Stimulated activated CD4-positive, alpha-beta T cell treated with anti-CD3 and anti-CD28 coated beads, Interleukin-1b, Interleukin-23, amount 100 ng/mL, for 48 hours (primary cell): ENCODE data around the gene WDR41.

ENCODE experiments used
- DNase-seq: peaks from one replicate; pipeline ENCODE4 v3.0.0-alpha.2; 2020

WDR41 gene

DNA sequence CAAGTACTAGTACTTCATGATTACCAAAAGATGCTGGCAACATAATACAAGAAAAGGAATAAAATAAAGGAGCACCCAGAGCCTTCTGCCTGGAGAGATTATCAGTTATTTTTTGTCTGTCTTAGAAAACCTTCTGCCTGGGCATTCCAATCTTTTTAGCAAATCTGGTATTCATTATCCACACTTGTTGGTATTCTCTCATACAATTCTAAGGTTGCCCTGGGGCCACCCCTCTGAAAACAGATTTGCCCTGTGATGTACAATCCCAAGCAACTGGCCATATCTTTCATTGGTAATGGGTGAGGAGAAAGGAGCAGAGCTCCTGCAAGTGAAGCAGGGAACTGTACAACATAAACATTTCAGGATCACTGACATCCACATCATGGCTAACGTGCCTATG, 47.8 kb downstream of the WDR41 start:
- no peak for DNase-seq

DNA sequence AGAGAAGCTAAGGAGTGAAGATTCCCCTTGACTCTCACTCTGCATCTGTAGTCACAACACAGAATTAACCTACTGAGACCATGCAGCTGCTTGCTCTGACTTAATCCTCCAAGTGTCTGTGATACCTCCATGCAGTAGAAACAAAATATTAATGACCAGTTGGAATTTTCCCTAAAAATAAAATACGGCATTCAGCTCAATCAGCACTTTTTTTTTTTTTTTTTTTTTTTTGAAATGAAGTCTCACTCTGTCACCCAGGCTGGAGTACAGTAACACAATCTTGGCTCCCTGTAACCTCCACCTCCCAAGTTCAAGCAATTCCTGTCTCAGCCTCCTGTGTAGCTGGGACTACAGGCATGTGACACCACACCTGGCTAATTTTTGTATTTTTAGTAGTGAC, 48.4 kb downstream of the WDR41 start:
- DNase-seq = no peak

DNA sequence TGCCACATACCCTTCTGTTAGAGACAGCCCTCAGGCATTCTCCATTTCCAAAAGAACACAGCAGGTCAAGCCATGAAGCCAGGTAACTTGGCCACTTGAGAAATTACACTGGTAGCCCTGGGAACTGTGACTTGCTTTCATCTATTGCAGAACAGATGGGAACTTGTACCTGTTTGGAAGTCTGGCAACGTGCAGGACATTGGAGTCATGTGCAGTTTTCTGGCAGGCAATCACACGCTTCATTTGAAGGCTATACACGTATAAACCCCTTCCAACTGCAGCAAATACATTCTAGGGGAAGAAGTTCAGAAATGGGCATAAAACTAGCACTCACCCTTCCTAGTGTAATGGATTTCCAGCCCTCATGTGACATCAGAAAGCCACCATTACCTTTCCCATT, 54.0 kb downstream of the WDR41 start:
- DNase-seq = no peak

DNA sequence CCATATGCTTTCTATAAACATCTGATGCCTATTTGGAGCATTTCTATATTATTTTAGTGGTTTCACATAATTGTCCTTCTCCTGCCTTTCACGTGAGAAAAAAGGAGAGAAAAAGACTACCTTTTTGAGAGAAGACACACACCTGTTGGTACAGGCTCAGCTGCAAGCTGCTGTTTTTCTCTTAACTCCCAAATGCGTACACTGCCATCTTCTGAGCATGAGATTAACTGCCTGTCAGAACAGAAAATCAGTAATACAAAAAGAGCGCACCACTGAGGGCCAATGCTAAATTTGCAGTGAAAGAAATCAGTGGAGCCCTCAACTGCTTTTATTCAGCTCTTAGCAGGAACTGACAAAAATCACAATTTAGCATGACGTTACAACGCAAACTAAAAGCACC, 54.9 kb downstream of the WDR41 start:
- DNase-seq = no peak

DNA sequence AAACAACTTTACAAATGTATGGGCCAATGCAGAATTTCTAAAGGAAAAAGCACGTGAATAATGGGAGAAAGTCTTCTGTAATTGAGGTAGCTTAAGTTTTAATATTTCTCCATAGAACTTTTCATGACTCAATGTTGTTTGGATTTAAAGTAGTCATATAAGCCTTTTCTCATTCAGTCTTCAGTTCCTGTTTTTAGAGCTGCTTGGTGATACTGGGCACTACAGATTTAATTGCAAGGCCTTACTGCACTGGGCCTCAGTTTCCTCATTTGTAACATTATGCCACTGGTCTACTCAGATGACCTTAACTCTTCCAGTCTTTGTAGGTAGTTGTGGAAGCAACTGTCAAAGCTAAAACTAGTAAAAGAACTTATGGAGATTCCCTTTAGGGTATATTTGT, 60.4 kb downstream of the WDR41 start:
- no peak for DNase-seq

DNA sequence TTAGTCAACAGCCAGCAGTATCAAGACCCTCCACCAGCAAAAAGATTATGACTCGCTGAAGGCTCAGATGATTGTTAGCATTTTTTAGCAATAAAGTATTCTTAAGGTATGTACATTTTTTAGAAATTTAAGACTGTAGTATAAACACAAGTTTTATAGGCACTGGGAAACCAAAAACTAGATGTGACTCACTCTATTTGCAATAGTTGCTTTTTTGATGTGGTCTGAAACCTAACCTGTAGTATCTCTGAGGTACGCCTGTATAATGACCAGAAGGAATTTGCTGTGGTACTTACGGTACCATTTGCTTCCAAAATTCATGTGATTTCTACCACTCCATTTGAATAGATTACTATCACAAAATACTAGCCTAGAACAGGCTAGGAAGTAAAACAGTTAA, 60.8 kb downstream of the WDR41 start:
- DNase-seq = no peak

DNA sequence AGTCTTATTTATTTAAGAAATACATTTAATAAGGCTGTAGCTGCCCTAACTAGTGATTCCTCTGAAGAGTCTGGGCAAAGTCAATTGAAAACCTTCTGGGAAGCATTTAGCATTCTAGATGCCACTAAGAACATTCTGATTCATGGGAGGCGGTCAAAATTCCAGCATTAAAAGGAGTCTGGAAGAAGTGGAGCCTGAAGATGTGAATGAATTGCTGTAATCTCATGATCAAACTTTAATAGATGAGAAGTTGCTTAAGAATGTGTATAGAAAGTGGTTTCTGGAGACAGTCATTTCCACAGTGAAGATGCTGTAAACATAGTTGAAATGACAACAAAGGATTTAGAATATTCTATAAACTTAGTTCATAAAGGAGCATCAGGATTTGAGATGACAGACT, 61.4 kb downstream of the WDR41 start:
- DNase-seq = no peak

DNA sequence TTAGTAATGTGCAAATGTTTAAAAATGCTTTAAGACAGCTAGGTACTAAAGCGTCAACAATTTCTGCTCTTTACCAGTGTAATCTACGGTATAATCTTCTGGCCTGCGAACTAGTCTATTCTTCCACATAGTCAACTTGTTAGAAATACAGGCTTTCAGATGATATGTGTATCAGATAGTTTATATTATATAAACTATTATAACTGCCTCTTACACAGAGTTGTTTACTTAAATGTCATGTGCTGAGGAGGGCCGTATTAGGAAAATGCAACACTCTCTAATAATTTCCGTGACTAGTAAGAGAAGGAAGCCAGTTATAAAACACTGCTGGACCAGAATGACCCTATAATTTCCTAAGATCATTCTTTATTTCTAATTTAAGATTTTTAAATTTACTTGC, 63.6 kb downstream of the WDR41 start:
- no peak for DNase-seq

DNA sequence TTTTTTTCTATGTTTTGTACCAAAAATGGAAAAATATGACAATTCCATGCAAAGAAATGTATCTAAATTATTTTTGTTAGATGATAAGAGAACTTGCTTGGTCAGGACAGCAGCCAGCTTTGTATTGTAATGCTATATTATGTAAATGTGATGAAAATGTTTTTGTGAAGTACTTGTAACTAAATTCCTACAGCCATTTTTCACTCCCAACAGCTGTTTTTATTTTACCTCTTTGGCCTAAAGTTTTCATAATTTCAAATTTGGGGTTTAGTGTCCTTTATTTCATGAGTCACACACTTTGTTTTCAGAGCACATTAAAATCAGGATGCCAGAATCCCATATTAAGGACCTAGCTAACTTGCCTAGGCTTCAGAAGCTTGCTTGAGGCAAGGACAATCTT, 64.1 kb downstream of the WDR41 start:
- DNase-seq = no peak

DNA sequence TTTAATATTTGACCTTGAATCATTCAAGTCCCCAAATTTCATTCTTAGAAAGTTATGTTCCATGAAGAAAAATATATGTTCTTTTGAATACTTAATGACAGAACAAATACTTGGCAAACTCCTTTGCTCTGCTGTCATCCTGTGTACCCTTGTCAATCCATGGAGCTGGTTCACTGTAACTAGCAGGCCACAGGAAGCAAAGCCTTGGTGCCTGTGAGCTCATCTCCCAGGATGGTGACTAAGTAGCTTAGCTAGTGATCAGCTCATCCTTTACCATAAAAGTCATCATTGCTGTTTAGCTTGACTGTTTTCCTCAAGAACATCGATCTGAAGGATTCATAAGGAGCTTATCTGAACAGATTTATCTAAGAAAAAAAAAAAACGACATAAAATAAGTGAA, 65.4 kb downstream of the WDR41 start:
- no peak for DNase-seq

DNA sequence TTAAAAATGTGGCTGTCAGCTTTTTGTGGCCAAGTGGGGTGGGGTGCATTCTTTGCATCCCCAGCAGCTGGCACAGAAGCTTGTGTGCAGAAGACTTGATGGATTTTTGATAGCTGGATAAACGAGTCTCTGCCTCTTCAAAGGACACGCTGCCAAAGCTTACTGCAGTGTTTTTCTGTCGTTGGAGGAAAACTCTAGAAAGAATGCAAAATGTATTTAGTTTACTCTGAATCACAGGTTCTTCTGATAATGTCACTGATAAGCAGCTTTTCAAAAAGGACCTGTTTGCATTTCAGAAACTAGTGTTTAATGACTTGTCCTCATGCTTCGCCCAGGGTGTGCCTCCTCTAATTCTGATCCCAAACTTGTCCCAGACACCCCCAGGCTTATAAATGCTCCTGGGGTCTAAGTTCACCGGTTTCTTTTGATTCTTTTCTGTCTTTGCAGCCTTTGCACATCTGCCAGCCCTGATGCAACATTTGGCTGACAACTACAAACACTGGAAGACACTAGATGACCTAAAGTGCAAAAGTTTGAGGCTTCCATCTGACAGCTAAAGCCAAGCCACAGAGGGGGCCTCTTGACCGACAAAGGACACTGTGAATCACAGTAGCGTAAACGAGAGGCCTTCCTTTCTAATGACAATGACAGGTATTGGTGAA, 66.0 kb downstream of the WDR41 start:
- no peak for DNase-seq

DNA sequence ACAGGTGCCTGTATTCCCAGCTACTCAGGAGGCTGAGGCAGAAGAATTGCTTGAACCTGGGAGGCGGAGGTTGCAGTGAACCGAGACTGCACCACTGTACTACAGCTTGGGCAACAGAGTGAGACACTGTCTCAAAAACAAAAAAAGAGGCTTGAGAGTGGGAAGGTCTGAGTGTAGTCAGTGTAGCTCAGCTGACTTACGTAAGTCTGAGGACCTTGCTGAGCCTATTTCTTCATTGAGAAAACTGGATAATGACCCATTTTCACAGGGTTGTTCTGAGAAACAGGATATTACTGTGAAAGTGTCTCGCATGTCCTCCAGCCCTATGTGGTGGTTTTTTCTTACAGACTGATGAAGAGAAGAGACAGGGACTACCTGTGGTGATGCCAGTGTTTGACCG, 66.7 kb downstream of the WDR41 start:
- no peak for DNase-seq

DNA sequence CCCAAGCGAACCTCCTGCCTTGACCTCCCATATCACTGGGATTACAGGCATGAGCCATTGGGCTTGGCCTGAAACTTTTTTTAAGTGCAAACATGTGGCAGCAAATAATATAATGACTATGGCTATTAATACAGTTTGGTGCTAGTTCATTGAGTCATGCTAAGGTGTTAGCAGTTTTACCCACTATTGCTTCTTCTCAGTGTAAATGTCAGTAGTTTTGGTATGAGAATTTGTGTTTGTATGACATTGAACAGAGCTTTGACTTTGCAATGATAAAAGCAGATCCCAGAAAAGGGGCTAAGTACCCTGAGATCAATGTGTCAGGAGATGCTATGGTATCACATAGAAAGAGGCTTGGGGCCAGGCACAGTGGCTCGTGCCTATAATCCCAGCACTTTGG, 67.2 kb downstream of the WDR41 start:
- no peak for DNase-seq

DNA sequence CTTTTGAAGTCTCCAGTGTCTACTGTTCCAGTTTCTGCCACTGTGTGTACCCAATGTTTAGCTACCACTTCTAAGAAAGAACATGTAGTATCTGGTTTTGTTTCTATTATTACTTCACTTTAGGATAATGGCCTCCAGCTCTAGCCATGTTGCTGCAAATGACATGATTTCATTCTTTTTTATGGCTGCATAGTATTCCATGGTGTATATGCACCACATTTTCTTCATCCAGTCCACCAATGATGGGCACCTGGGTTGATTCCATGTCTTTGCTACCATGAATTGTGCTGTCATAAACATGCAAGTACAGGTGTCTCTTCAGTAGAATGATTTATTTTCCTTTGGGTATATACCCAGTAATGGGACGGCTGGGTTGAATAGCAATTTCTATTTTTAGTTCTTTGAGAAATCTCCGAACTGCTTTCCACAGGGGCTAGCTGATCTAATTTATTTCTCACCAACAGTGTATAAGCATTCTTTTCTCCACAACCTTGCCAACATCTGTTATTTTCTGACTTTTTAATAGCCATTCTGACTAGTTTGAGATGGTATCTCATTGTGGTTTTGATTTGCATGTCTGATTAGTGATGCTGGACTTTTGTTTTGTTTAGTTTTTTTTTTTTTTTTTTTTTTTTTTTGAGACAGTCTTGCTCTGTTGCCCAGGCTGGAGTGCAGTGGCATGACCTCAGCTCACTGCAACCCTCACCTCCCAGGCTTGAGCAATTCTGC, 68.9 kb downstream of the WDR41 start:
- DNase-seq = no peak

DNA sequence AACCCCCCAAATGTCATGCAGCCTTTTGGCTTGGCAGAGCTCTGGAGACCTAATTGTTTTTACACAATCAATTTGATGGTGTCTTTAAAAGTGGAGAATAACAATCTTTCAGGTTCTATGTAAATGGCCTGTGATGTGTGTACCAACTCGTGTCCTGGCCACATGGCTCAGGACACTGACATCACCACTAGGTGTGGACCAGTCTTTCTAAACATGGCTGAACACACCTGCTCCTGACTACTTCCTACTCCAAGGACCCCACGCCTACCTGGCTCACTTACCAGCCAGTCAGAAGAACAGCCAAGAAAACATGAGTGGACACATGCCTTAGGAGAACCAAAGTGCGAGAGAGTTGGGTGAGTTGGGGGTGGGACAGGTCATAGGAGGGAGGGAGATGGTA, 71.2 kb downstream of the WDR41 start:
- no peak for DNase-seq

DNA sequence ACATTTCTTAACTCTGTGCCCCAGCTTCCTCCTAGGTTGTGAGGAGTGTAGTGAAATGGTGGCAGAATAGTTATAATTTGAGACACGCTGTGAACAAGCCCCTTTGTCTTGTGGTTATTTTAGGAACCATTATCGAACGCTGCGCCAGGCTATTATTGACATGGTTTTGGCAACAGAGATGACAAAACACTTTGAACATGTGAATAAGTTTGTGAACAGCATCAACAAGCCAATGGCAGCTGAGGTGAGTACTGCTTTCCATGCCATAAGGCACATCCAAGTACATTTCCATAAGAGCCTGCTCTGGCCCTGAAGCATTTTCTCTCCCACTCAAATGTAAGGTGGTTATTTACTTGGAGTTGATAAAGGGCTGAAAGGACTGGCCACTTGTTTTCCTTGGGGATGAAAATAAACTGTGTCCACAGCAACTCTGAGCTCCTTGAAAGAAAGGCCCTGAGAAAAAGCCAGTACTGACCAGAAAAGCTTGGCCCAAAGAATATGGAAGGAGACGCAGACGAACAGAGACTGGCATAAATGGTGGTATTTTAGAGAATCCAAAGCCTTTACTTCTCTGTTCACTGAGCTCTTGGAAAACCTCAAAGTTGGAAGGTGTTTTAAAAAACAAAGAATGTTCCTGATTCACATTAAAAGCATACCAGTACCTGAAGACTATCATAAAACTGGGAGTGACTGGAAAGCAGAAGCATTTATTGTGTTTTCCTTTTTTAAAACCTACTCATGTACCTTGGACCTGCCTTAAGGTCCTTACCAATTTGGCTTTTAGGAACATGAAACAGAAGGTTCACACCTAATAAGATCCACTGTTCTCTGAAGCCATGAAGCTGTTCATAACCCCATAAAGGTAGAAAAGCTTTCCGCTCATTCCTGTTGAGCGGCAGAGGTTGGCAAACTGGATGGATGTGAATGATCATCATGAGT, 72.2 kb downstream of the WDR41 start:
- no peak for DNase-seq

DNA sequence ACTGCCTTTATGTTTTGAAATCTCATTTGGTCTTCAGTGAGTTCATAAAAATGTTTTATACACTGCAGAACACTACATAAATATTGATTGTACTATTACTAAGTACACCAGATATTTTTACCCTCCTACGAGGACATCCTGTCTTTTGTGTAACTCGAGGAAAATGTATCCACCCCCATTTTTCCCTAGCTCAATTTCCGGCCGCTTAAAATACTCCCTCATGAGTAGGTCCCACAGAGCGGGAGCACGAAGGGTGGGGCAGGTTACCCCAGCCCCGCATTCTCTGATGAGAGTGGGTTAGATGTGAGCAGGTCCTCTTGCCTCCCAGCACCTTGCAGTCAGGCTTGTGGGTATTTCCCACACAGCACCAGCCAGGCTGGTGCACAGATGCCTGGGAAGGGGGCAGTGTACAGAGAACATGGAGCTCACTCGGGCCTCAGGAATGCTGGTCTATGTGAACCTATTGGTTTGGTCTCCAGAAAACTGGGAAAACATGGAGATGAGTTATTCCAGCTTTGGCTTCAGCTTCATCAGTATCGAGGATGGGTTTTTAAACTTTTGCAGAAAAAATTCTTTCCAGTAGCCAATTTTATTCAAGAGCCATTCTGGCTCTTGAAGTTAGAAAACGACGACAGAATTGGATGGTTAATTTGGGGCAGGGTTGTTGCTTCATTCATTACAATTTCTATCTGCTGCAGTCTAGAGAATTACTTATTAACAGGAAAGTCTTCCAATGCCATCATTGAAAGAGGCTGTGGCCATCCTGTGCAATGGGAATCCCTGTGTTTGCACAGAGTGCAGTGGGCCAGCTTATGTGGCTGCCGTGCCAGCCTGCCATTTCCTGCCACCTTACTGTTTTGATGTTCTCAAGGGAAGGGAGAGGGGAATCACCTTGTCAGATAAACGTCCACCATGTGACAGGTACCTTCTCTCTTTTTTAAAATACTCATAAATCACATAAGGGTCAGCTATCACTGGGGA, 73.2 kb downstream of the WDR41 start:
- no peak for DNase-seq

DNA sequence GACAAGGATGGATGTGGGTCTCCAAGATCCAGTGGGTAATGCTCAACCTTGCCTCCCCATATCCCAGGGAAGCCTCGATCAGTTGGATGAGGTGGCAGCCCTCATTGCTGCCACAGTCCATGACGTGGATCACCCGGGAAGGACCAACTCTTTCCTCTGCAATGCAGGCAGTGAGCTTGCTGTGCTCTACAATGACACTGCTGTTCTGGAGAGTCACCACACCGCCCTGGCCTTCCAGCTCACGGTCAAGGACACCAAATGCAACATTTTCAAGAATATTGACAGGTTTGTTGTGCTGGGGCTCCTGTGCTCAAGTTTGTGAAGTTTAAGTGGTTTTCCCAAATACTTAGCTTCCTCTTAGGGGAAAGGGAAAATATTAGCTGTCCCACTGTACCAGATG, 74.0 kb downstream of the WDR41 start:
- no peak for DNase-seq

DNA sequence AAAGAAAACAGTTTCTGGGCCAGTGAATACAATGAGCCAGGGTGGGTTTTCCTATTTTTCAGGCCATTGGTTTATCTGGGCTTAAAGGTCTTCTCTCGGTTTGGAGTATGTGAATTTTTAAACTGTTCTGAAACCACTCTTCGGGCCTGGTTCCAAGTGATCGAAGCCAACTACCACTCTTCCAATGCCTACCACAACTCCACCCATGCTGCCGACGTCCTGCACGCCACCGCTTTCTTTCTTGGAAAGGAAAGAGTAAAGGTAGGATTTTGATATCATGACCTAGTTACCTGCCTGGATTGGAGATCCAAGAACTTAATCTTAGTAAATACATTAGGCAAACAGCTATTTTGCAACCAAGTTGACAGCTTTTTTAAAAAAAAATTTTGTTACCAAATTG, 79.1 kb downstream of the WDR41 start:
- no peak for DNase-seq

DNA sequence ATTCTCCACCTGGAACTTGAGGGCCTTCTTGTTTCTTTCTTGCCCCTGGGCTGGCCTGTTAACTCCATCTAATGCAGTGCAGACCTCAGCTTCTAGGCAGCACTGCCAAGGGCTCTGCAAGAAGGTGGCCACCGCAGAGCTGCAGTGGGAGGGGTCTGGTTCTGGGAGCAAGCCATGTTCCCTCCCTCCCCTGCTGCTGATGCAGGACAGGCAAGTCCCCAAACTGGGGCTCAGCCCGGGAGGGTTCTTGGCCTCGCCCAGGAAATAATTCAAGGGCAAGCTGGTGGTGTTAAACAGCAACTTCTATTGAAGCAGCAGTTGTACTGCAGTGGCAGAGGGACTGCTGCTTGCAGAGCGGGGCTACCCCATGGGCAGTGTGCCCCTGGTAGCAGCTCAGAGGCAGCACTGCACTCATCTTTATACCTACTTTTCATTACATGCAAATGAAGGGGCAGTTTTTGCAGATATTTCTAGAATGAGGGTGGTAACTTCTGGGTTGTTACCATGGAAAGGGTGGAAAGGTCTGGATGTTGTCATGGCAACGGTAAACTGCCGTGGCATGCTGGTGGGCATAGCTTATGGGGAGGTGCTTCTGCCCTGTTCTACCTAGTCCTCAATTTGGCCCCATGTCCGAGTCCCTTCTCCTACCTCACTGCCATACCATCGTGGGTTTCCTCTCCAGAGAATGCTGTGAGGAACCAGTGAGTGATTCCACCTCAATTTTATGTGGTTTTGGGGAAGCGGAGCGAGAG, 82.1 kb downstream of the WDR41 start:
- no peak for DNase-seq

DNA sequence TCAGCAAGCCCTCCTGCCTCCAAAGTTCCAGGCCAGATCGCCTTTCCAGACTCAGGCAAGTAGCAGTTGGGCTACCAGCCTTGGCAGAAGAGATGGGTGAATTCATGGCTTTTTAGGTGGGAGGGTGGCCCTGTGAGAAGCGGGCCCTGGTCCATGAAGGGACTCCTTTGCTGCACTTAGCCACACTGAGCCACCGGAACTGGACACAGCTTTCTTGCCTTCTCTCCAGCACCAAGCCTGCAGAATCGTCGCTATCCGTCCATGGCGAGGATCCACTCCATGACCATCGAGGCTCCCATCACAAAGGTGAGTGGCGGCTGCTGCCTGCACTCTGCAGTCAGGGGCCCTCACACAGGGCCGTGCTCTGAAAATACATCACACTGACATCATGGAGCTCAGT, 85.0 kb downstream of the WDR41 start:
- no peak for DNase-seq

DNA sequence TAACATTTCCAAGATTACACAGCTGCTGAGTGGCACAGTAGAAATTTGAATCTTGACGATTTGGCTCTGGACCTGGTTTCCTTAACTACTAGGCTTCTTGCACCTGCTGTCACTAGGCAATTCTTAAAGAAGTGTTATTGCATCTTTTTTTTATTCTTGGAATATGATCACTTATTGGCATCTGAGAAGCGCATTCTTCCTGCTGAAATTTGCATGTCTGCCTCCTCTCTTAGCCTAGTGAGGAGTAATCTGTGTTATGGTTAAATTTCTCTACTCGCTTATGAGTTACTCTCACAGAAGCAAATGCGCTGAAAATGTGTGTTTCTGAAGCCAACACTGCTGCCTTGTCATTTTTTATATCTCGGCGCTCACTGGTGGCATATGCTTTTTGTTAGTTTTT, 89.3 kb downstream of the WDR41 start:
- DNase-seq = no peak
